ENCODE measurements around the gene CLMN.

Gene CLMN

GRCh38 chr14:95235351-95235750 is 84.4 kb downstream of the CLMN start:
- no peak for DNase-seq

GRCh38 chr14:95234426-95234825 is 85.3 kb downstream of the CLMN start:
- DNase-seq = no peak

- no peak for DNase-seq
Measured at GRCh38 chr14:95233702-95234241, 85.9 kb downstream of the CLMN start.

GRCh38 chr14:95232894-95233584 is 86.7 kb downstream of the CLMN start:
- DNase-seq = no peak

- no peak for DNase-seq
Measured at GRCh38 chr14:95231966-95232633, 87.6 kb downstream of the CLMN start.

GRCh38 chr14:95229749-95230148 is 90.0 kb downstream of the CLMN start:
- no peak for DNase-seq

GRCh38 chr14:95228240-95228639 is 91.5 kb downstream of the CLMN start:
- no peak for DNase-seq

GRCh38 chr14:95227279-95227860 is 92.3 kb downstream of the CLMN start:
- DNase-seq = no peak

- no peak for DNase-seq
Measured at GRCh38 chr14:95226801-95227200, 92.9 kb downstream of the CLMN start.

- DNase-seq = no peak
Measured at GRCh38 chr14:95225251-95225887, 94.3 kb downstream of the CLMN start.

- no peak for DNase-seq
Measured at GRCh38 chr14:95222870-95223398, 96.8 kb downstream of the CLMN start.

- no peak for DNase-seq
Measured at GRCh38 chr14:95222151-95222631, 97.5 kb downstream of the CLMN start.

GRCh38 chr14:95221531-95221930 is 98.2 kb downstream of the CLMN start:
- no peak for DNase-seq

GRCh38 chr14:95220663-95221231 is 99.0 kb downstream of the CLMN start:
- no peak for DNase-seq

- no peak for DNase-seq
Measured at GRCh38 chr14:95218472-95219193, 101.1 kb downstream of the CLMN start.

- no peak for DNase-seq
Measured at GRCh38 chr14:95218006-95218405, 101.7 kb downstream of the CLMN start.

- DNase-seq = no peak
Measured at GRCh38 chr14:95217391-95217900, 102.3 kb downstream of the CLMN start.

- DNase-seq = no peak
Measured at GRCh38 chr14:95216008-95216407, 103.7 kb downstream of the CLMN start.

- DNase-seq = no peak
Measured at GRCh38 chr14:95215094-95215725, 104.5 kb downstream of the CLMN start.

GRCh38 chr14:95213774-95214173 is 105.9 kb downstream of the CLMN start:
- DNase-seq = no peak

Data from activated CD4-positive, alpha-beta T cell treated with anti-CD3 and anti-CD28 coated beads for 48 hours (primary cell).